ENCODE results near the gene TBPL2.
"Not testable (repeated sequence)": the region's sequence is repeated elsewhere in the genome, so short reads cannot be mapped to it uniquely, and the experiment has no call there.

The TBPL2 gene

DNA sequence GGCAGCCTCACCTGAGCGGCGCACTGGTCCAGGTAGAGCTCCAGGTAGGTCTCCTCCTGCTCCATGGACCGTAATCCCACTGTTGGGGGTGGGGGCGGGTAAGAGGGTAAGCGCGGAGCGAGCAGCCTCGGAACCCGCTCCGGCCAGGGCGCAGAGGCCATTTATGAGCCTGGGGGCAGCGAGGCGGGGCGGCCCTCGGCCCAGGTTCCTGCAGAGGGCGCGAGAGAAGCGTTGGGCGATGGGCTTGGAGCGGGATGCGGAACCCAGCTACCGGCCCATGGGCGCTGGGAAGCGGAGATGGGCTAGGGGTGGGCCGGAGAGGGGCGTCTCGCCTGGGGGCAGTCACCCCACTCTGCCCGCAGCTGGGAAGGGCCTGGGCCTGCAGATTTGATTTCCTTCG is at the start of gene TBPL2:
Gene TBPL2 (minus strand): TSS at position 232 of the 400 bp plus-strand sequence. CDS start 167 bp downstream, at position 65.
- DNase-seq, result no peak

DNA sequence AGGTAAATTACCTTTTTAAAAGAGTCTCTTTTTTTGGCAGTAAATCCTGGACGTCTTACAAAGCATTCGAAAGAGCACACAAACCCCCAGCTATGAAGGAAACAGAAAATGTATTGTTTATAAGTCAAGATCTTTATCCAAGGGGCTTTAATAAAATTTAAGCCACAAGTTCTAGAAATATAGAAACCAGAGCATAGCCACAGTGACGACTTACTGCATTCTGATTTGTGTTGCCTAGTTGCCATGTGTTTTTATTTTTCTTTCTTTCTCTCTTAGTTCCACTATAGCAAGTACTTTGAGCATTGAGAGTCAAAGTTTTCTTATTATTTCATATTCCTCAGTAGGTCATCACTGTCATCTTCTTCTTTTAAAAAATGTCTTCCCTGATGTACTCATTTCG is 47.8 kb upstream of the TBPL2 start:
- DNase-seq, result no peak

DNA sequence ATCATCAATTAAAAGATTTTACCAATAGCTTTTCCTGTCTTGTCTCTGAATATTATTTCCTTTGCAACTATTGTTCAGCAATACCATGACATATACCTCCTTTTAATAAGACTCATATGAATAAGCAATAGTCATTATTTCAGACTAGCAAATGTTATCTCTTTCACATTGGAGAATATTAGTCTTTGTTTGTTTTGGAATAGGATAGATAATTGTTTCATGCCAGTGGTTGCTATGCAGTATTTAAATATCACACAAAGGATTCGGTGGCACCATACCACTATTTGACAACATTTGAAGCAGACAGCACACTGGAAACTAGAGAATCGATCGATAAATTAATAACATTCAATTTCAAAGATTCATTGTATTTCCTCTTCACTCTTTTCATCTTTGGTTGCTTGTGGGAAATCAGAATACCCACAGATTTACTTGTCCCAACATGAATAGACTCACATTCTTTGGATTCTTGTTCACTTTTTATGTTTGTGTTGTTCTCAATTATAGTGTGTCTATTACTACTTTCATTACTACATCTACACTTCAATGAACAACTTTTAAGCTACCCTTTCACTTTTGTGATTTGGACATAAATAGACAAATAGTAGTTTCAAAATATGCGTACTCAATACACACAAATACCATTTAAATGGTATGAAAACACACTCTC is 42.7 kb upstream of the TBPL2 start:
- DNase-seq, result no peak

DNA sequence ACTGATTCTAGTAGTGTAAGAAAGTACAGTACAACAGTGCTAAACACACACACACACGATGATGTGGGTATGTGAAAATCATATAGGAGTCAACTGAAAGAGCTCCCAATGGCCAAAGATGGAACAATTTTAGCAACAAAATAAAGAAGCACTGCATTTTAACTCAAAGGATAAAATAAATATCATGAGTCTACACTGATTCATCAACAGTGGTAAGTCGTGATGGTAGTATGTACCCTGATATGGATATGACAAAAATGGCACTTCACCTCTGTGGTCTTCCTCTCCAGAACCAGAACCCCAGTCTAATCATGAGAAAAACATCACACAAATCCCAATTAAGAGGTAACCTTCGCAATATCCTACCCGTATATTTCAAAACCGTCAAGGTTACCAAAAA is 41.4 kb upstream of the TBPL2 start:
- DNase-seq, result no peak

DNA sequence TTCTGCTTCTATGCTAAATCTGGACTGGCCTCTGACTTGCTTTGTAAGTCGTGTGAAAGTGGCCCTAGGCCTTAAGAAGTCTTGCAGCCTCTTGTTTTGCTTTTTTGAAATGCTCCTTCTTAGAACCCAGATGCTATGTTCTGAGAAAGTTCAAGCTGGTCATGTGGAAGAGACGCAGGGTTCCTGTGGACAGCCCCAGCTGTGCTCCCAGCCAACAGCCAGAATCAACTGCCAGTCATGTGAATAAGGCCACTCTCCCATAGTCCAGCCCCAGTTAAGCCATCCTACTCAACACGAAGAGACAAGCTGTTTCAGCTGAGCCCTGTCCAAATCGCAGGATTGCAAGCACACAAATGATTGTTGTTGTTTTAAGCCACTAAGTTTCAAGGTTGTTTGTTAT is 37.3 kb upstream of the TBPL2 start:
- no peak for DNase-seq

DNA sequence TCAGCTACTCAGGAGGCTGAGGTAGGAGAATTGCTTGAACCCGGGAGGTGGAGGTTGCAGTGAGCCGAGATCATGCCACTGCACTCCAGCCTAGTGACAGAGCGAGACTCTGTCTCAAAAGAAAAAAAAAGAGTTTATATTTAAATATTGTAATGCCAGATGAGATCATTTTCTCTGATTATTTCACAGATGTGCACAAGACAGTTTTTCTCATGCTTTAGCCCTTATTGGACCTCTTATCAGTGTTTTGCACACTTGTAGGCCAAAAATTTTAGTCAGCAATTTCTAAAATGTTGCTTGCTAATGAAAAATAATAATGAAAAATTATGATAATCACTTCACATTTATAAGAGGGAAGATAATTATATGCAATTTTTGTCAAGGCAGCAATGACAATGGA is 36.0 kb upstream of the TBPL2 start:
- DNase-seq, result not testable (repeated sequence)

DNA sequence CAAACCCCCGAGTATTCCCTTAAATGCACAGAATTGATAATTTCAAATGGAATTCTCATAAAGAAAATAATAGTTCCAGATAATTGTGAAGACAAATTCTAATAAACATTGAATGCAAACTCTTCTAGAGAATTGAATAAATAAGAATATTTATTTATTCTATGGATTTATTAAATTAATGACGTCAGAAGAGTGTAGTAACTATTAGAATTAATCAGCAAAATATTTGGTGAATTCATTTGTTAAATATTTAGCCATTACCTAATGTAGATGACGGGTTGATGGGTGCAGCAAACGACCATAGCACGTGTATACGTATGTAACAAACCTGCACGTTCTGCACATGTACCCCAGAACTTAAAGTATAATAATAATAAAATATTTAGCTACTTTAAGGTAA is 33.4 kb upstream of the TBPL2 start:
- DNase-seq, result no peak

DNA sequence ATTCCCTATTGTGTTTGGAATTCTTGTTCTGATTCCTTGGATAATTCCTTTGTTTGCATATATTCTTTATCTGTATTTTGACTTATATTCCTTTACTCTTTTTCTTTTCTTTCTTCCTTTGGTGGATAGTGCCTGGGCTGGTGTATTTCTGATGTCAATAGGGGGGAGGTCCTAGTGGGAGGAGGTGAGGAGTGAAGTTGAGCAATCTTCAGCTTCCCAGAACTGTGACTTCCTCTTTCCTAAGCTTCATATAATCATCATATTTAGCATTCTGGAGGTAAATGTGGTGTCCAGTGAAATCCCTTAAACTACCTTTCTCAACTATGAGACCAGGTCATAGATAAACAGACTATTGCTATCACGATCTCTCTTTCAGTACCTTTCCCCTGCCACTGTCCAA is 29.6 kb upstream of the TBPL2 start:
- no peak for DNase-seq

DNA sequence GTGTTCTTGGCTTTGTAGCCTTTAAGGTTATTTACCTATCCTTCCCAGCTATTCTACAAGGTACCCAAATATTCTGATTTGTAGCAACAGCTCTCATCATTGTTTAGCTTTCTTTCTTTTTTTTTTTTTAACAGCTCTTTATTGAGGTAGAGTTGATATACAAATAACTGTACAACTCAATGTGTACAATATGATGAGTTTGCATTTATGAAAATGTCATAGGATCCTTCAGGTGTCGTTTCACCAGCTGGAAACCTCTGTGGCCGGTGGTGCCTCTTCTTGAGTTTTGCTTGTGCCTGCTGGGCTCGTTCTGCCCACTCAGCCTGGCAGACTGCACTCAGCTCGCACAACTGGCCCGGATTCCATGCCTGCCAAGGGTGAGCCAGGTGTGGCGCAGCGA is 26.9 kb upstream of the TBPL2 start:
- no peak for DNase-seq

DNA sequence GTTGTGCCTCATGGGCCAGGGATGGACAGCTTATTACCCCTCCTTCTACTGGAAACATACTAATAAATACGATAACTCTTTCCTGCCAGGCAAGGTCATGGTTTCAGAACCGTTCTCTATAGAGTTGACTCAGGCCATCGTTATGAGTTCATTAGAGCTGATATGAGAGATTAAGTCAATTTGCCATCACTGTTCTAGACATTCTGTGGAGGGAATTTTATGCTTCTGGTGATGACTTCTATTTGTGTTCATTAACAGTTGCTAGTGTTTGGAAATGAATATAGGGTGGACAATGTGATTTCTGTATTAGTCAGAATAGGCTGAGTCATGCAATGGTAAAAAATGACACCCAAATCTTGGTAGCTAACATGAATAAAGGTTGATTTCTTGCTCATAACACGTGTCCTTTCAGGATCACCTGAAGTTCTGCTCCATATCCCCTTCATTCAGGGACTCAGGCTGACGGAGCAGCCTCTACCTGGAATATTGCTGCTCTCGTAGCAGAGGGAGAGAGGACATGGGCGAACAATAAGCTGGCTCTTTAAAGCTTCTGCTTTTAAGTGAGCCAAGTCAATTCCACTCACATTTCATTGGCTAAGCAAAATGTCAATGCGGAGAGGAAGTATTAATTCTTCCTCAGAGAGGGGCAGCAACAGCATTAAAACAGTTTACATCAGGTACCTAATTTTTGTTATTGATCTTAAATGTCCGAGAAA is 18.5 kb upstream of the TBPL2 start:
- no peak for DNase-seq

DNA sequence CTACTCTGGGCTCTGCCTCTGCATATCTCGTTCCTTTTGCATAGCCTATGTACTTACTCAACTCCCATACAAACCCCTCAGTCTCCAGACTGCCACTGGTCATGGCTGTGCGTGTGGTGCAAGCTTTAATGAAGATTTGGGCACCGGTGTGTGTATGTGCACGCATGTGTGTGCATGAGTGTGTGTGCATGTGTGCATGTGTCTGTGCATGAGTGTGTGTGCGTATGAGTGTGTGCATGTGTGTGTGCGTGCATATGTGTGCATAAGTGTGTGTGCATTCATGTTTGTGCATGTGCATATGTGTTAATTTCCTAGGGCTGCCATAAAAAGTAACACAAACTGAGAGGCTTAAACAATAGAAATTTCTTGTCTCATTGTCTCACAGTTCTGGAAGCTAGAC is 17.1 kb upstream of the TBPL2 start:
- no peak for DNase-seq

DNA sequence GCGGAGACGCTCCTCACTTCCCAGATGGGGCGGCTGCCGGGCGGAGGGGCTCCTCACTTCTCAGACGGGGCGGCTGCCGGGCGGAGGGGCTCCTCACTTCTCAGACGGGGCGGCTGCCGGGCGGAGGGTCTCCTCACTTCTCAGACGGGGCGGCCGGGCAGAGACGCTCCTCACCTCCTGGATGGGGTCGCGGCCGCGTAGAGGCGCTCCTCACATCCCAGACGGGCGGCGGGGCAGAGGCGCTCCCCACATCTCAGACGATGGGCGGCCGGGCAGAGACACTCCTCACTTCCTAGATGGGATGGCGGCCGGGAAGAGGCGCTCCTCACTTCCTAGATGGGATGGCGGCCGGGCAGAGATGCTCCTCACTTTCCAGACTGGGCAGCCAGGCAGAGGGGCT is 16.0 kb upstream of the TBPL2 start:
- not testable (repeated sequence) for DNase-seq

DNA sequence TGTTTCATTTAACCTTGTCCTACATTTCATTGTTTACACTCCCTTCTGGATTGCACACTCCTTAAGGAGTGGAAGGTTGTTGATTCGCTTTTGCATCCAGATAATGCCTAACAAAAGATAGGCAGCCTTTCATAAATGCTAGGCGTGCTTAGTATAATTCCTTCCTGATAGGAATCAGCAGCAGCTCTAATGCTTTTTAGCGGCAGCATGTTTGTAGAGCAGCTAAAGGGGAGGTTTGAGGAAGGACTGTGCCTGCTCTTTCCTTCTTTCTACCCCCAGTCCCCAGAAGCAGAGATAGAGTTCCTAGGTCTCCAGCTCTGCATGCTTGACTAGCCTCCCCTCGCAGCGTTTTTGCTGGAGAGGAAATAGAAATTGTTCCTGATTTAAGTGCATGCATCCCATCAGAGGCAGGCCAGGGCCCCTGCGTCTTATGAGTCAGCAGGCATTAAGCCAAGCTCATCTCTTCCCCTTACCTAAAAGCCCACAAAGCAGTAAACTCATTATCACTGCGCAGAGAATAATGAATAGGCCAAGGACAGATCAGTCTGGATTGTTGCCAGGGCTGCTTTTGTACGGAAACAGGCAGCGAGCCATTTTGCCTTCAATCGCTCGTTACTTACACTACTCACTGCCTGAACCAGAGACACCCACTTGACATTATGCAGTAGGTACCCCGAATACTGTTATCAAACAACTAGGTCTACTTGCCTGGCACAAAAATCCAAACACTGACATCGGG is 14.0 kb upstream of the TBPL2 start:
- DNase-seq, result peak in 16 of 56 donors; percentile 6 to 77 (median 18)

DNA sequence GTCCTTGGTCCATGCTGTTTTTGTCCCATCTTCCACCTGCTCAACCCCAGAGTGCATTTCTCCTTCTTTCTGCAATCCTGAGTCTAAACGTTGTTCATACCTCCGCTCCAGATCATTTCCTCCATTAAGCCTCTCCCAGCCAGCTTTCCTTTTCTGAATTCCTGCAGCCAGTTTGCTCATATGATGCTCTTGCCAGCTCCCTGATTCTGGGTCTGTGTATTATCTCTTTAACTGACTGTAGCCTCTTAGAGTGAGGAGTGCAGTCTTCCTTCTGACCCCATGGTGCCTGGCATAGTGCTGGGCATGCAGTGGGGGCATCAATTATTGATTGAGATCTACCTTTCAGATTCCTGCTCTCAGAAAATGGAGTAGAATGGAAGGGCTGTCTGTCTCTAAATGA is 11.5 kb upstream of the TBPL2 start:
- no peak for DNase-seq

DNA sequence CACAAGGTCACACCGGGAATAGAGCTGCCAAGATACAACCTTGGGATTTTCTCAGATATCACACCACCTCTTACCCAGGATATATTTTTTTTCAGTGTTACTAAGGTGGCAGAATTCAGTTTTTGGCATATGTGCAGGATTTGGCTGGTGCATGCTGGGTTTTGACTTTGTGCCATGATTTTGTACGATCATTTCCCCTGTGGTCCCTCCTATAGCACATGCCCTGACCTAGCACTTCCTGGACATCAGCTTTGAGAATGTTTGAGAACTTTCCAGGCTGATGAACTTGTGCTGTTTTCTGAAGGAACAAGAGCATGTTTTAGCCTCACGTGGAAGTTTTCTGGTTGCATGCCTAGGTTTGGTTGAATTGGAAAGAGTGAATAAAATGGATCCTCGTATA is 11.0 kb upstream of the TBPL2 start:
- DNase-seq, result no peak

DNA sequence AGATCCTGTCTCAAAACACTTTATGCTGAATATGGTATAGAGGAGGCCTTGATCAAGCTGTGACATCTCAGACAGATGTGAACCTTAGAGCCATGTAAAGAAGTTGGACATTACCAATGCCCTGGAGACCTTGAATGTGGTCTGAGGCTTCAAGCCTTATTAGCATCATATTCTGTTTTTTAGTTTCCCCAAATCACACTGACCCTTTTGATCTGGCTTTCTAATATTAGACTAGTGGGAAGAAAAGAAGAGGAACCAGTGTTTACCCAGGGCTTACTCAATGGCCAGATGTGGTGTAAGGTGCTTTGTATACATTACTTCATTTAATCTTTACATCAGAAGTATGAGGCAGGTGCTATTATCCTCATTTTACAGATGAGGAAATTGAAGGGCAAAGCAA is 10.6 kb upstream of the TBPL2 start:
- no peak for DNase-seq

DNA sequence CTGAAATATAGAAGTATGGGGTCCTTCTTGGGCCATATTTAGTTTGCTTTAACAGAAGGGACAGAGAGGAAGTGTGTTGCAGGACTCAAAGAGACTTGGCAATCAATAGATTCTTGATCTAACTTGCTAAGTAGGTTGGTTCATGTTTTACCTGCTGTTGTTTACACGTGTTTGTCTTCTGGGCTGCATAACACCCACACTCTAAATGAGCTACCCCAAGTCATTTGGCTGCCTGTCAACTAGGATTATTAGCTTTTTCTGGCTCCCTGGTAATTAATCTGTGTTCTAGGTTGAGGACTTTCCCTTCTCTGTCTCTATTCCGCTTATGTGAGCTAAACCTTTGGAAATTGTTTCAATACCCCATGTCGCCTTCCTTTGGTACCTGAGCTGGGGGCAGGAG is 10.1 kb upstream of the TBPL2 start:
- no peak for DNase-seq

DNA sequence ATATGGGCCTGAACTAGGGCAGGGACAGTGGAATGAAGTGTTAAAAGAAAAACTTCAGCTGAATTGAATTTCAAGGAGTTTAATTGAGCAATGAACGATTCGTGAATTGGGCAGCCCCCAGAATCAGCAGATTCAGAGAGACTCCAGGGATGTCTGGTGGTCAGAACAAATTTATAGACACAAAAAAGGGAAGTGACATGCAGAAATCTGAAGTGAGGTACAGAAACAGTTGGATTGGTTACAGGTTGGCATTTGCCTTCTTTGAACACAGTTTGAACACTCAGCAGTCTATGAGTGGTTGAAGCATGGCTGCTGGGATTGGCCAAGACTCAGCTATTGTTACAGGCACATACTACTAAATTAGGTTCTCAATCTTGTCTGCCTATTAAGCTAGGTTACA is 9.7 kb upstream of the TBPL2 start:
- DNase-seq, result no peak

DNA sequence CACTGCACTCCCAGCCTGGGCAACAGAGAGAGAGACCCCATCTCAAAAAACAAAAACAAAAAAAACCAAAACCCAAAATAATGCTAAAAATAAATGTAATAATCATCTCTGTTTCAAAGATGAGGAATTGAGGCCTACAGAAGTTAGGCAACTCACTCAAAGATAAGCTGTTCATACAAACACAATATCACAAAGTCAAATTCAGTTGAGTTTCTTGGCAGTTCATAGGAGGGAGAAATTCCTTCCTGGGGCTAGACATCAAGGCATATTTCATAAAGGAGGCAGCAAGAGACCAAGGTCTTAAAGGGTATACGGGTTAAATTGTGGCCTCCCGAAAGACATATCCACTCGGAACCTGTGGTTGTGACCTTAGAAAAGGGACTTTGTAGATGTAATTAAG is 8.7 kb upstream of the TBPL2 start:
- DNase-seq, result no peak

DNA sequence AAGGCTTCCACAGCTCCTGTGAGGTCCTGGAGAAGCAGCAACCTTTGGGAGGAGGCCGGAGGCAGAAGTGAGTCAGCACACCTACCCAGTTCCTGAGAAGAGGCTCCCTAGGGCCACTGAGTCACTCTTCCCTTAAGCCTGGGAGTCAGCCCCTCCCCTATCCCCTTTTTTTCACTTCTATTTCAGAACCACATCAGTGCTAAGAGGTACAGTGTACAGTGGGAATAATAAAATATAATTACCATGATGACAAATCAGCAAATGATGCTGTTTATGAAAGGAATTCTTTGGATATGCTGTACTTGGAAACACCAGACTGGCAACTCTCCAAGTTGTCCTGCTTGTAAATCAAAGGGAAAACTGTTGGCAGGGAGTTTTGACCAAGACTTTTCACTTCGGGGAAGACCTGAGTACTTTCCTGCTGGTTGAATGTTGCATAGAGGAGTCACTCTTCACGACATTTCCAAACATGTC is 7.8 kb upstream of the TBPL2 start:
- DNase-seq, result peak in 8 of 56 donors; percentile 1 to 31 (median 14)

DNA sequence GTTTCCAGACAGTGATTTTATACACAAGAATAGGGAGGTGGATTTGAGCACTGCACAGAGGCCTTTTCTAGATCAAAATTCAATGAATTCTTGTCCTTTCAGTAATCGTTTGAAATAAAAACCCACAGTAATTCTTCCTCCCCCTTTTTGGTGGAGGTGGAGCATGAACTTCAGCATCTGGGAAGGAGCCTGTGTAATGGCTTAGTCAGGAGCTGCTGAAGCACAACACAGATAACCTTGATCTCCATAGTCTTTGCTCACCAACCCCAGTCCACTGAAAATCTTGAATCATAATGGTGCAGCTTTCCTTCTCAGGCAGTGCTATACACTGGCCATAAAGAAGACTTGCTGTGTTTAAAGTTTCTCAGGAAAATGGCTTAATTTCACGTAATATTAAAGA is 6.4 kb upstream of the TBPL2 start:
- peak in 4 of 56 donors; percentile 4 to 13 (median 10) for DNase-seq

DNA sequence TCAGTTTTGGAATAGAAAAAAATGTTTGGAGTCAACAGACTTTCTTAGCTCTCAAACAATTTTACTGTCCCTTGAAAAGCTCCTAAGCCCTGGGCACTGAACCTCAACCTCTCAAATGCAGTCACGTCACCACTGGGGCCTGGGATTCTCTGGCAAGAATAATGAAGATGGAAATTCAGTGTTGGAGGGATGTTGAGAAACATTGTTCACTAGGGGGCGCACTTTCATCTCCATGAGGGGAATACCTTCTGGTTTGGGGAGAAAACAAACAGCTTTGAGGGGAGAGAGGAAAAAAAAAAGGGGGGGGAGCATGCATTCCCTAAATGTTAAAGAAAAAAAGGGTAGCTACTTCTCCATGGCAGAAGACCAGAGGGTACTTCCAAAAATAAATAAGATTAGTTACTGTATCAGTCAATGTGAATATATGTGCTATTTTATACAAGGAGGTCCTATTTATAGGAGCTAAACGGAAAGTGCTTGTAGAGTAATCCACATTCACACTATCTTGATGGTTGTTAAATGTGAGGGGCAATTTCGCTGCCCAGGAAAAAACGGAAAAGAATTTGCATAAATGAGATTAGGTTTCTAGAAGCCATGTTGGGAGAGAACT is 5.8 kb upstream of the TBPL2 start:
- peak in 36 of 56 donors; percentile 1 to 77 (median 34) for DNase-seq
